ENCODE data around the gene SLC9A3.

- TF ChIP-seq CTCF (IDR thresholded peaks at IDR 0.05) (no peak), ZFX (IDR thresholded peaks at IDR 0.05; ENCODE audit: borderline replicate concordance) (no peak)
These were observed 1.7 kb upstream of the SLC9A3 start for GRCh38 chr5:525916-526315.

Measured in 22Rv1 (cell line).